OCI-LY3 (cell line): ENCODE measurements around the gene SH3BP5L.
A peak's percentile ranks its signal among the peaks of the same experiment; 100 is the strongest.

ENCODE experiments used
- H2AFZ ChIP-seq: fragments of 200-600, 300-600 bp; shearing (Covaris generic); 2 replicates; pipeline ENCODE4 v1.6.0; 2014; ENCODE audit warnings: antibody characterized with exemption, low read depth, low read length
- H3K27ac ChIP-seq: fragments of 200-600, 300-600 bp; sonication (generic); 2 replicates; pipeline ENCODE4 v1.5.1; 2014; ENCODE audit warnings: mild to moderate bottlenecking, low read length, moderate library complexity, mixed read lengths
- H3K27me3 ChIP-seq: fragments of 200-600, 300-600 bp; sonication (generic); 2 replicates; pipeline ENCODE4 v1.6.1; 2014; ENCODE audit warnings: low read depth, low read length, mixed read lengths
- H3K36me3 ChIP-seq: fragments of 200-600, 300-600 bp; sonication (generic); replicated peaks from 2 replicates; pipeline ENCODE3; 2014; ENCODE audit warnings: low read depth, low read length, mixed read lengths
- H3K4me1 ChIP-seq: fragments of 300-600, 200-600 bp; sonication (generic); 2 replicates; pipeline ENCODE4 v1.6.1; 2014; ENCODE audit warnings: low read length, mixed read lengths
- H3K4me2 ChIP-seq: fragments of 200-600, 300-600 bp; sonication (generic); 2 replicates; pipeline ENCODE4 v1.6.1; 2014; ENCODE audit warnings: low read length, mixed read lengths
- H3K4me3 ChIP-seq: fragments of 300-600, 200-600 bp; sonication (generic); 2 replicates; pipeline ENCODE4 v1.5.1; 2014; ENCODE audit warnings: antibody characterized with exemption, mild to moderate bottlenecking, low read length, moderate library complexity
- H3K79me2 ChIP-seq: fragments of 300-600, 200-600 bp; shearing (Covaris generic); 2 replicates; pipeline ENCODE4 v1.6.1; 2014; ENCODE audit warnings: mild to moderate bottlenecking, low read length, mixed read lengths
- H3K9ac ChIP-seq: fragments of 300-600, 200-600 bp; shearing (Covaris generic); 2 replicates; pipeline ENCODE4 v1.6.0; 2014; ENCODE audit warnings: mild to moderate bottlenecking, low read length, moderate library complexity
- H3K9me3 ChIP-seq: fragments of 200-600, 300-600 bp; shearing (Covaris generic); 2 replicates; pipeline ENCODE4 v1.6.1; 2014; ENCODE audit warnings: low read length, mixed read lengths; ENCODE audit not compliant: insufficient read depth
- H4K20me1 ChIP-seq: fragments of 200-600, 300-600 bp; sonication (generic); 2 replicates; pipeline ENCODE4 v1.6.1; 2016; ENCODE audit warnings: low read length, mixed read lengths; ENCODE audit not compliant: insufficient read depth
- EZH2phosphoT487 ChIP-seq: fragments of 200-600 bp; shearing (Covaris generic); IDR thresholded peaks from 2 replicates; pipeline ENCODE4 v1.6.1; 2018; ENCODE audit warnings: antibody characterized with exemption, mixed run types, low read depth
- TF ChIP-seq, protein P1 (sequence below): fragments of 200-600, 300-600 bp; sonication (generic); IDR thresholded peaks from 2 replicates; pipeline ENCODE4 v1.5.1; 2014; ENCODE audit warnings: antibody characterized with exemption, low read length, low read depth

The SH3BP5L gene

GRCh38 chr1:248872752-248873408, 47.2 kb upstream of the SH3BP5L start:
- peak overlapping the region; percentile 68 for H3K27ac ChIP-seq
- peak overlapping the region; percentile 86 for H3K4me3 ChIP-seq
- no peak for TF ChIP-seq EZH2phosphoT487
- TF ChIP-seq, protein P1, sequence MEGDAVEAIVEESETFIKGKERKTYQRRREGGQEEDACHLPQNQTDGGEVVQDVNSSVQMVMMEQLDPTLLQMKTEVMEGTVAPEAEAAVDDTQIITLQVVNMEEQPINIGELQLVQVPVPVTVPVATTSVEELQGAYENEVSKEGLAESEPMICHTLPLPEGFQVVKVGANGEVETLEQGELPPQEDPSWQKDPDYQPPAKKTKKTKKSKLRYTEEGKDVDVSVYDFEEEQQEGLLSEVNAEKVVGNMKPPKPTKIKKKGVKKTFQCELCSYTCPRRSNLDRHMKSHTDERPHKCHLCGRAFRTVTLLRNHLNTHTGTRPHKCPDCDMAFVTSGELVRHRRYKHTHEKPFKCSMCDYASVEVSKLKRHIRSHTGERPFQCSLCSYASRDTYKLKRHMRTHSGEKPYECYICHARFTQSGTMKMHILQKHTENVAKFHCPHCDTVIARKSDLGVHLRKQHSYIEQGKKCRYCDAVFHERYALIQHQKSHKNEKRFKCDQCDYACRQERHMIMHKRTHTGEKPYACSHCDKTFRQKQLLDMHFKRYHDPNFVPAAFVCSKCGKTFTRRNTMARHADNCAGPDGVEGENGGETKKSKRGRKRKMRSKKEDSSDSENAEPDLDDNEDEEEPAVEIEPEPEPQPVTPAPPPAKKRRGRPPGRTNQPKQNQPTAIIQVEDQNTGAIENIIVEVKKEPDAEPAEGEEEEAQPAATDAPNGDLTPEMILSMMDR = no peak
- peaks cover 11% of the 10 kb centered on the region for H3K4me1 ChIP-seq
- peak overlapping the region; percentile 75 for H3K4me2 ChIP-seq
- H4K20me1 ChIP-seq = no peaks in the 10 kb centered on the region
- no peaks in the 10 kb centered on the region for H3K79me2 ChIP-seq
- H3K27me3 ChIP-seq = no peaks in the 10 kb centered on the region
- H3K36me3 ChIP-seq = no peaks in the 10 kb centered on the region
- peak overlapping the region; percentile 69 for H3K9ac ChIP-seq
- H2AFZ ChIP-seq = peak overlapping the region; percentile 92
- no peaks in the 10 kb centered on the region for H3K9me3 ChIP-seq

DNA sequence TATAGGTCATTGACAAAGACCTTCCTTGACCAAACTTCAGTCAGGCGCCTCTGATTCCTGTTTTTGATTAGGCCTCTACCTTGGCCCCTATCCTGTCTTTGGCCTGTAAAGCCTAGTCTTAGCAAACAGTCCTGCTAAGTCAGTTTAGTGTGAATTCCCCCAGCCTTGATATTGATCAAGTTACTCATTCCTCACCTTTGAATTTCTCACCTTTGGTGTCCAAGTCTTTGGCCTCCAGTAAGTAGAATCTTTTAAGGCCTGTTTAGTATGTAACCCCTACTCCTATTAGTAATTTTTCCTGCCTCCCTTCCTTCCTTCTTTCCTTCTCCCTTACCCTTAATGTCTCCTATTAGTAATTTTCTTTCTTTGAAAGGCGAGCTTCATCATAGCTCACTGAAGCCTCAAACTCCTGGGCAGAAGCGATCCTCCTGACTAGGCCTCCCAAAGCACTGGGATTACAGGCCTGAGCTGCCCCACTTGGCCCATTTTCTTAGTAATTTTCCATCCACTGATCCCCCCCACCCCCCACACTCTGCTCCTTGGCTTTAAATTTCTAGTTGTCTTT, 46.2 kb upstream of the SH3BP5L start:
- H3K4me1 ChIP-seq = peaks cover 11% of the 10 kb centered on the region
- H3K79me2 ChIP-seq = no peaks in the 10 kb centered on the region
- H3K27me3 ChIP-seq = no peaks in the 10 kb centered on the region
- no peak overlapping the region for H3K27ac ChIP-seq
- H3K4me3 ChIP-seq = peak overlapping the region; percentile 86
- H3K9ac ChIP-seq = no peak overlapping the region
- no peaks in the 10 kb centered on the region for H4K20me1 ChIP-seq
- no peak overlapping the region for H2AFZ ChIP-seq
- H3K4me2 ChIP-seq = peak overlapping the region; percentile 17; the same call in 1 of the 2 replicates
- no peaks in the 10 kb centered on the region for H3K36me3 ChIP-seq
- no peaks in the 10 kb centered on the region for H3K9me3 ChIP-seq
- TF ChIP-seq, protein P1 = no peak
- TF ChIP-seq EZH2phosphoT487 = no peak

DNA sequence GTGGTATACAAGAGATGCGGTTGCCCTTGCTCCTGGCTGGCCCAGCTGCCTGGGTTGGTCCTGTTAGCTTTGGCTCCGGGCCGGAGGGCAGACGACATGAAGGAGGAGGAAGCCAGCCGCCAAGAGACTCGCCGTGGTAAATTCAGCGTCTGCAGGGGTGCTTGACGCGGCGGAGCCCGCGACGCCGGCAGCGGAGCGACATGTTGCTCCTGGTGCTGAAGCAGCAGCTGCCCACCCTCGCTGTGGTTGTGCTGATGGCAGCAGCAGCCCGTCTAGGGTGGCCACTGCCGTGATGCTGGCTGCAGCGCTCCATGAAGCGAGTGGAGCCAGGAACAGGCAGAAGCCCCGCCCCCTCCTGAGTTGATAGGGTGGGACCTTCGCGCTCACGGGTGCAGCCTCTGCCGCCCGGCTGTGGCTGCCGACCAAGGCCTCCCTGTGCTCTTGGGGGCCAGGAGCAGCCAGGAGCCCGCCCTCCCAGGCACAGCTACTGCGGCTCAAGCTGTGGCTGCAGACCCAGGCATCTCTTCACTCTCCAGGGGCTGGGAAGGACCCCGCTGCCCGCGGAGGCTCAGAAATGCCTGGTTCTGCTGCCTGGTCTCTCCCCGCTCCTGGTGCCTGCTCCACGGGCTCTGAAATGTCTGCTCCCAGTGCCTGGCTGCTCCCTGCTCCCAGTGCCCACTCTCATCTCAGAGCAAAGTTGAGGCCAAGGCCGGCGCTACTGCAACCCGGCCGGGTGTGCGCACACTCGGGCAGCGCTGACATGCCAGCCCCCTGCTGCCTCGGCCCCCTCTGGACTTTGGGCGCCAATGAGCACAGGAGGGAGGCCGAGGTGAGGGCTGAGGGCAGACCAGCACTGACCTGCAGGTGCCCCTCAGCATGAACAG, 37.5 kb upstream of the SH3BP5L start:
- peak overlapping the region; percentile 84 for H3K4me3 ChIP-seq
- peak overlapping the region; percentile 67 for H3K9ac ChIP-seq
- H3K4me1 ChIP-seq = peaks cover 19% of the 10 kb centered on the region
- H3K79me2 ChIP-seq = peaks cover 3% of the 10 kb centered on the region
- no peaks in the 10 kb centered on the region for H3K36me3 ChIP-seq
- no peak for TF ChIP-seq EZH2phosphoT487
- TF ChIP-seq, protein P1 = no peak
- H3K4me2 ChIP-seq = peak overlapping the region; percentile 92
- no peak overlapping the region for H3K27ac ChIP-seq
- H3K9me3 ChIP-seq = no peaks in the 10 kb centered on the region
- H3K27me3 ChIP-seq = peaks cover 6% of the 10 kb centered on the region; the same call in 1 of the 2 replicates
- no peaks in the 10 kb centered on the region for H4K20me1 ChIP-seq
- peak overlapping the region; percentile 79 for H2AFZ ChIP-seq

- Histone ChIP-seq H4K20me1 (no peaks in the 10 kb centered on the region), H2AFZ (peak overlapping the region; percentile 79), H3K4me1 (peaks cover 19% of the 10 kb centered on the region), H3K79me2 (peaks cover 9% of the 10 kb centered on the region), H3K4me2 (peak overlapping the region; percentile 92), H3K27ac (no peak overlapping the region), H3K9ac (peak overlapping the region; percentile 67), H3K36me3 (no peaks in the 10 kb centered on the region), H3K4me3 (peak overlapping the region; percentile 84), H3K27me3 (peaks cover 6% of the 10 kb centered on the region; the same call in 1 of the 2 replicates), H3K9me3 (no peaks in the 10 kb centered on the region)
- no peak for TF ChIP-seq EZH2phosphoT487
- TF ChIP-seq, protein P1 = no peak
Measured at GRCh38 chr1:248862695-248862997, 36.9 kb upstream of the SH3BP5L start.
